ENCODE data around the gene RABGAP1L. TPM values are rescaled to one million over a fixed set of nuclear protein-coding genes. Genes with fewer than 3 reads are reported as not detected.

Gene RABGAP1L
- total RNA-seq, 1 donor from 2014 or later: 69.2 TPM

DNA sequence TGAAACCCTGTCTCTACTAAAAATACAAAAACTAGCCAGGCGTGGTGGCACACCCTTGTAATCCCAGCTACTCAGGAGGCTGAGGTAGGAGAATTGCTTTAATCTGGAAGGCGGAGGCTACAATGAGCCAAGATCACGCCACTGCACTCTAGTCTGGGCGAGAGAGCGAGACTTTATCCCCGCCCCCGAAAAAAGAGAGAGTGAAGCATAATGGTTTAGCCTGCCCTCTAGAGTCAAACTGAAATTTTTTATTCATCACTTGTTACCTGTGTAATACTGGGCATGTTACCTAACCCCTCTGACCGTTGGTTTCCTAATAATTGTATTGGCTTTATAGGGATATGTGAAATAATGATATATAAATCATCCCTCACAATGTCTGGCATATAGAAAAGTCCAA is 307.3 kb downstream of the RABGAP1L start:
- intact Hi-C loops (cut with micrococcal nuclease): no loop called here
- Histone ChIP-seq H3K4me1 (peaks cover 15% of the 10 kb centered on the region), H3K4me3 (no peak overlapping the region), H3K27me3 (ENCODE audit: low read depth) (no peaks in the 10 kb centered on the region), H3K36me3 (no peaks in the 10 kb centered on the region), H3K27ac (replicated peaks) (no peak overlapping the region), H3K9me3 (replicated peaks) (peaks cover 3% of the 10 kb centered on the region)
- DNase-seq: no peak
- TF ChIP-seq, protein P1, sequence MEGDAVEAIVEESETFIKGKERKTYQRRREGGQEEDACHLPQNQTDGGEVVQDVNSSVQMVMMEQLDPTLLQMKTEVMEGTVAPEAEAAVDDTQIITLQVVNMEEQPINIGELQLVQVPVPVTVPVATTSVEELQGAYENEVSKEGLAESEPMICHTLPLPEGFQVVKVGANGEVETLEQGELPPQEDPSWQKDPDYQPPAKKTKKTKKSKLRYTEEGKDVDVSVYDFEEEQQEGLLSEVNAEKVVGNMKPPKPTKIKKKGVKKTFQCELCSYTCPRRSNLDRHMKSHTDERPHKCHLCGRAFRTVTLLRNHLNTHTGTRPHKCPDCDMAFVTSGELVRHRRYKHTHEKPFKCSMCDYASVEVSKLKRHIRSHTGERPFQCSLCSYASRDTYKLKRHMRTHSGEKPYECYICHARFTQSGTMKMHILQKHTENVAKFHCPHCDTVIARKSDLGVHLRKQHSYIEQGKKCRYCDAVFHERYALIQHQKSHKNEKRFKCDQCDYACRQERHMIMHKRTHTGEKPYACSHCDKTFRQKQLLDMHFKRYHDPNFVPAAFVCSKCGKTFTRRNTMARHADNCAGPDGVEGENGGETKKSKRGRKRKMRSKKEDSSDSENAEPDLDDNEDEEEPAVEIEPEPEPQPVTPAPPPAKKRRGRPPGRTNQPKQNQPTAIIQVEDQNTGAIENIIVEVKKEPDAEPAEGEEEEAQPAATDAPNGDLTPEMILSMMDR (IDR thresholded peaks at IDR 0.05; ENCODE audit: borderline replicate concordance): no peak

DNA sequence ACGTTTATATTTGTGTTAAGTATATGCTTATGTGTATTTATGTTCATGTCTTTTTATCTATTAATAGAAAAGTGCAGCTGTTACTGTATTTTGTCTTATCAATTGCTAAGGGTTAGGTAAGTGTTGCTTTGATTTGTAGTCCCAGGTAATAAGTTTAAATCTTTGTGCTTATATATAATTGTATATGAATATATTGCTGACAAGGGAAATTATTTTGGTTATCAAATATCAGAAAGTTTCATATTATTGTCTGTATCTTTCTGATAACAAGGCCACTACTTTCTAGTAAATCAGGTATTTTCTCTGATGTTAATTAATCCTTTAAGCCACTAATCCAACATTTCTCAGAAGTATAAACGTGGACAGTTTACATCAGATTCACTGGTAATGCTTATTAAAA is 309.7 kb downstream of the RABGAP1L start:
- TF ChIP-seq, protein P1 (IDR thresholded peaks at IDR 0.05; ENCODE audit: borderline replicate concordance): no peak
- Histone ChIP-seq H3K4me3 (no peak overlapping the region), H3K36me3 (no peaks in the 10 kb centered on the region), H3K9me3 (replicated peaks) (no peaks in the 10 kb centered on the region), H3K4me1 (peaks cover 29% of the 10 kb centered on the region), H3K27ac (replicated peaks) (no peak overlapping the region), H3K27me3 (ENCODE audit: low read depth) (no peaks in the 10 kb centered on the region)
- DNase-seq: no peak
- intact Hi-C loops (cut with micrococcal nuclease): no loop called here

DNA sequence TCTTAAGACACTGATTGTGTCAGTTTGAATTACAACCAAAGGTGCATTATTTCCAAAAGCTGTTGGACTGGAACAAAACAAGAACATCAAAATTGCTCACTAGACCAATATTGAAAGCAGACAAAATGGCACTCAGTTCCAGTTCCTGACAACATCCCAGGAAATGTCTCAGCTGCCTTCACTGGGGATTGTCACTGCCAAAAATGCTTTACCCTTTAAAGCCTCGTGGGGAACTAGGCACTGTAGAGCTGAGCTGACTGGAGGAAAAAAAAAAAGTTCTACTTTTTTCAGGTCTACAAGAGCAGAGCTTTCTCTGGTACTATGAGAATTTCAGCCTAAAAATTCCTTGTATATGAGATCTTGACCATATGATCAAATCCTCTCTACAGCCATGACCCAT is 310.4 kb downstream of the RABGAP1L start:
- Histone ChIP-seq H3K4me3 (no peak overlapping the region), H3K36me3 (no peaks in the 10 kb centered on the region), H3K27me3 (ENCODE audit: low read depth) (no peaks in the 10 kb centered on the region), H3K27ac (replicated peaks) (no peak overlapping the region), H3K4me1 (peaks cover 29% of the 10 kb centered on the region), H3K9me3 (replicated peaks) (no peaks in the 10 kb centered on the region)
- intact Hi-C loops (cut with micrococcal nuclease): no loop called here
- no peak for DNase-seq
- TF ChIP-seq, protein P1 (IDR thresholded peaks at IDR 0.05; ENCODE audit: borderline replicate concordance): no peak

DNA sequence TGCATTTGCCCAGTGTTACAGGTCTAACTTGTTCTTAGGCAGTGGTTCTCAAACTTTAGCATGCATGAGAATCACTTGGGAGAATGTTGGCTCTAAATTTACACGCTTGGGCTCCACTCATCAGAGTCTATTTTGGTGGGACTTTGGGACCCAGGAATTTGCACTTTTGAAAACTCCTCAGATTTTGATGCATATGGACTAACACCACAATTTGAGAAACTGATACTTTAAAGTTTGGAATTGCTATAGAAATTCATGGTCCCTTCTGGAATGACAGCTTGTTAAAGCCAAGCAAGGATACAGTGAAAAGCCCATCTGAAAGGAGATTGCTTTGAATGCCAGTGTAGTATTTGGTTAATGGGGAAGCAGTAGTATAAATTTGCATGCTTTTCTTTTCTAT is 320.0 kb downstream of the RABGAP1L start:
- DNase-seq: no peak
- TF ChIP-seq, protein P1 (IDR thresholded peaks at IDR 0.05; ENCODE audit: borderline replicate concordance): no peak
- intact Hi-C loops (cut with micrococcal nuclease): no loop called here
- Histone ChIP-seq H3K36me3 (no peaks in the 10 kb centered on the region), H3K9me3 (replicated peaks) (no peaks in the 10 kb centered on the region), H3K4me3 (no peak overlapping the region), H3K4me1 (peaks cover 7% of the 10 kb centered on the region), H3K27me3 (ENCODE audit: low read depth) (no peaks in the 10 kb centered on the region), H3K27ac (replicated peaks) (no peak overlapping the region)

DNA sequence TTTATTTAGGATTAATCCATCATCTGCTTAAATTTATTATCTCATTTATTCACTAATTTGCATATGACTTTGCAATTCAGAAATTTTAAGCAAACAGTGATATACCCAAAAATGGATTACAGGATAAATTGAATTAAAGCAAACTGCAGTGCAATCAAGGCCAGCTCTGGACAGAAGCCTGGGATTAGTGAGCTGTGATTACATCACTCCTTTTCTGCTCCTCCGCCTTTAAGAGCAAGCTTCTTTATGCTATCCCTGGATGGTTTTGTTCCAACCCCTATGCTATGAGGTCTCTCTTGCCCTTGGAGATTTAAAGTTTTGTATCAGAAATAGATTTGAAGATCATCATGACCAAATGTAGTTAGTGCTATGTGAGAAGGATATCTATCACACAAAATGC is 321.0 kb downstream of the RABGAP1L start:
- DNase-seq: no peak
- Histone ChIP-seq H3K27me3 (ENCODE audit: low read depth) (no peaks in the 10 kb centered on the region), H3K4me1 (peaks cover 7% of the 10 kb centered on the region), H3K9me3 (replicated peaks) (no peaks in the 10 kb centered on the region), H3K27ac (replicated peaks) (no peak overlapping the region), H3K36me3 (no peaks in the 10 kb centered on the region), H3K4me3 (no peak overlapping the region)
- intact Hi-C loops (cut with micrococcal nuclease): no loop called here
- TF ChIP-seq, protein P1 (IDR thresholded peaks at IDR 0.05; ENCODE audit: borderline replicate concordance): no peak

DNA sequence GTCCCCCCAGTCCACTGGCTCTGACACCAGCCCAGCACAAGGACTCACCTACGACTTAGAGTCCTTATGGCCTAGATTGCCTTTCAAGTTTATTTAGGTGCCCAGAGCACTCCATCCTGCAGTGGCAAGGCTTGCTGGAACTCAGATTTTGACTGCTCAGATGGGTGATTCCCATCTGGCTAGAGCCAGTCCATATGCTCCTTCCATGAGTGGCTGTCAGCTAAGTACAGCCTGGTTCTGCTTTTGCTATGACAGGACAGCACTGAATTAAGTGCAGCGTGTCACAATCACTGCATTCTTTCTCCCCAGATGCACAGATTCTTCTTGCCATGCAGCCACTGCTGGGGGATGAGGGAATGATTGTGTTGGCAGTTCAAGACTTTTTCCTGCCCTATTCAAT is 332.3 kb downstream of the RABGAP1L start:
- H3K36me3 ChIP-seq: no peaks in the 10 kb centered on the region
- H3K9me3 ChIP-seq (replicated peaks): peaks cover 8% of the 10 kb centered on the region
- no peak overlapping the region for H3K27ac ChIP-seq (replicated peaks)
- no peak overlapping the region for H3K4me3 ChIP-seq
- intact Hi-C loops (cut with micrococcal nuclease): no loop called here
- peaks cover 6% of the 10 kb centered on the region for H3K4me1 ChIP-seq
- no peak for DNase-seq
- TF ChIP-seq, protein P1 (IDR thresholded peaks at IDR 0.05; ENCODE audit: borderline replicate concordance): no peak
- no peaks in the 10 kb centered on the region for H3K27me3 ChIP-seq (ENCODE audit: low read depth)
